K562 (cell line): ENCODE measurements around the gene LLCFC1. TPM values are rescaled to one million over a fixed set of nuclear protein-coding genes. Genes with fewer than 3 reads are reported as not detected.

ENCODE experiments used
- CAMTA2 ChIP-seq: fragments of 250-450 bp; sonication (Bioruptor Pico); conservative IDR thresholded peaks from 2 replicates; pipeline ENCODE4 v1.5.1; 2022
- CREB1 ChIP-seq, 2 experiments: sonication (generic) in 1 of 2; formaldehyde crosslinking in 1 of 2; IDR thresholded peaks; 2 replicates each; pipeline versions ENCODE4 v1.6.1 to v1.8.0; 2012 to 2022; ENCODE audit warnings: inconsistent platforms in 1 of 2, mild to moderate bottlenecking in 1 of 2, missing genetic modification reagents in 1 of 2, moderate library complexity in 1 of 2
- L3MBTL2 ChIP-seq: fragments of 450-650 bp; IDR thresholded peaks from 2 replicates; pipeline ENCODE4 v1.6.1; 2016; ENCODE audit warnings: mild to moderate bottlenecking, moderate library complexity
- MIER1 ChIP-seq: fragments of 450-650 bp; IDR thresholded peaks from 2 replicates; pipeline ENCODE4 v1.6.1; 2016; ENCODE audit warnings: antibody characterized with exemption, mild to moderate bottlenecking, low read depth
- NBN ChIP-seq: fragments of 450-650 bp; IDR thresholded peaks from 2 replicates; pipeline ENCODE4 v1.6.1; 2016; ENCODE audit warnings: low read depth, mild to moderate bottlenecking
- PRPF4 ChIP-seq: fragments of 200-400 bp; formaldehyde crosslinking; IDR thresholded peaks from one replicate; pipeline ENCODE4 v1.6.1; 2017; ENCODE audit warnings: low read length, low read depth, mild to moderate bottlenecking; ENCODE audit not compliant: insufficient read depth, poor library complexity, severe bottlenecking
- ZNF165 ChIP-seq: fragments of 250-450 bp; sonication (Bioruptor Pico); IDR thresholded peaks from 2 replicates; pipeline ENCODE4 v1.4.0; 2020; ENCODE audit warnings: borderline replicate concordance
- ZNF253 ChIP-seq: fragments of 250-450 bp; sonication (Bioruptor Pico); conservative IDR thresholded peaks from 2 replicates; pipeline ENCODE4 v1.6.1; 2021; ENCODE audit warnings: mild to moderate bottlenecking
- ZNF780A ChIP-seq: fragments of 250-450 bp; sonication (Bioruptor Pico); IDR thresholded peaks from 2 replicates; pipeline ENCODE4 v1.5.0; 2021; ENCODE audit warnings: mild to moderate bottlenecking
- ZZZ3 ChIP-seq: fragments of 450-650 bp; IDR thresholded peaks from 2 replicates; pipeline ENCODE4 v1.6.1; 2016; ENCODE audit warnings: antibody characterized with exemption, mild to moderate bottlenecking, moderate library complexity
- polyA plus RNA-seq, 8 experiments: library from polyadenylated mRNA; depleted of rRNA in 4 of 8; stranded (reverse) in 5 of 8; unstranded in 3 of 8; fragments of >200 nt; fragmentation: Nextera tagmentation in 2 of 8; fragmentation: Illumina TruSeq in 1 of 8; extraction: Ambion mirVana in 2 of 8; extraction: Trizol in 1 of 8; gene quantifications; 2 replicates each; pipeline versions ENCODE4 v1.2.1 to v1.2.3, GENCODE V29; 2011 to 2014; ENCODE audit warnings: inconsistent platforms in 1 of 8, missing spikeins in 1 of 8
- total RNA-seq, 7 experiments: library from RNA; depleted of rRNA in 6 of 7; stranded (reverse); fragments of >200 nt in 6 of 7; fragmentation: Illumina TruSeq in 2 of 7; extraction: Trizol in 2 of 7; gene quantifications; 2 replicates each; pipeline versions ENCODE4 v1.2.1 to v1.2.3, GENCODE V29; 2011 to 2021; ENCODE audit warnings: low replicate concordance in 1 of 7
- TF ChIP-seq, protein P1 (sequence below), 3 experiments: IDR thresholded peaks in 2 of 3; conservative IDR thresholded peaks in 1 of 3; 2 replicates each; pipeline ENCODE4 v1.5.1; 2011 to 2012; ENCODE audit warnings: low read length in 3 of 3, mild to moderate bottlenecking in 3 of 3, control low read depth in 2 of 3, improper control_type of control experiment in 1 of 3, inconsistent platforms in 1 of 3, low read depth in 1 of 3, mixed read lengths in 1 of 3, moderate library complexity in 1 of 3; ENCODE audit not compliant: insufficient read depth in 2 of 3
- TF ChIP-seq, protein P2 (sequence below), 2 experiments: fragments of 450-650 bp; formaldehyde crosslinking in 1 of 2; IDR thresholded peaks; 2 replicates each; pipeline versions ENCODE4 v1.4.0 to v1.6.1; 2014 to 2020; ENCODE audit warnings: mild to moderate bottlenecking in 2 of 2, borderline replicate concordance in 1 of 2, low read depth in 1 of 2
- TF ChIP-seq, protein P3 (sequence below): fragments of 450-650 bp; formaldehyde crosslinking; conservative IDR thresholded peaks from 2 replicates; pipeline ENCODE4 v1.4.0; 2022; ENCODE audit warnings: mild to moderate bottlenecking, missing genetic modification characterization

The LLCFC1 gene
- total and polyA plus RNA-seq, 9 of the 15 experiments (the other 6 are each of a cell fraction or from before 2014, with no cell fraction given) = not detected

DNA sequence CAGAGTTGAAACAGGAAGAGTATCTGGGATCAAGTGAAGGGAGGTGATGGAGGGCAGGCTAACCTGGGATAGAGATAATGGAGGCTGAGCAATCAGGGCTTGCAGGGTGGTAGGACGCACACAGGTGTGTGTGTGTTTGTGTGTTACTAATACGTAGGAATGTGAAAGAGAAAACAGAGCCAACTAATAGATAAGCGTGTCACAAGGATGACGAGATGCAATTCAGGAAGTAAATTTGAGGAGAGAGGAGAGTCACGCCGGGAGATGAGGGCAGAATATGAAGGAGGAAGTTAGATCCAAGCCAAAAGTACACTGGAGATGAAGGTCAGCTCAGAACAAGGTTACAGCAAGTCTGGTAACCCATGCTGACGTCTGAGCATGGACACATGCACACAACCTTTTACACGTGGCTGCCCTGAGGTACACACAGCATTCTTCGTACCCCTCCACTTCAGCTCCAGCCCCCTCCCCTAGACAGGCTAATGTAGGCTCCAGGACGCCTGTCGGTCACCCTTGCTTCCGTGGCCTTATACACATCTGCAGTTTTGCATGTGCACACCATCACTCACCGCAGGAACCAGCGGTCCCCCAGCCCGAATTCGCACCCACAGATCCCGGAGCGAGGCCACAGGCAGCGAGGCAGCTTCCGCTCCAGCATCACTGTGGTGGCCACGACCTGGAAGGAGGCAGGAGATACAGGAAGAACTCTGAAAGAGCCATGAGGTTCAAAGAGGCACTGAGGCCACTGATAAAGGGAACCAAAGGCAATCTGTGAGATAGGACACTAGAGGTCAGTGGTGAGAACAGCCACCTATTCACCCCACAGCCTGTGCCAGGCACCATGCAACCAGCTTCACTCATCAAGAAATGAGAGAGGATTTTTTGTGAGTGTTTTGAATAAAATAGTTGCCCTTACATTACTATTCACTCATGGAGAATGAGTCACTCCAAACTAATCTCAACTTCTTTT, 30.1 kb upstream of the LLCFC1 start (continued):
- no peak for TF ChIP-seq ZNF780A (CRISPR knock-in tag)
- TF ChIP-seq, protein P1, sequence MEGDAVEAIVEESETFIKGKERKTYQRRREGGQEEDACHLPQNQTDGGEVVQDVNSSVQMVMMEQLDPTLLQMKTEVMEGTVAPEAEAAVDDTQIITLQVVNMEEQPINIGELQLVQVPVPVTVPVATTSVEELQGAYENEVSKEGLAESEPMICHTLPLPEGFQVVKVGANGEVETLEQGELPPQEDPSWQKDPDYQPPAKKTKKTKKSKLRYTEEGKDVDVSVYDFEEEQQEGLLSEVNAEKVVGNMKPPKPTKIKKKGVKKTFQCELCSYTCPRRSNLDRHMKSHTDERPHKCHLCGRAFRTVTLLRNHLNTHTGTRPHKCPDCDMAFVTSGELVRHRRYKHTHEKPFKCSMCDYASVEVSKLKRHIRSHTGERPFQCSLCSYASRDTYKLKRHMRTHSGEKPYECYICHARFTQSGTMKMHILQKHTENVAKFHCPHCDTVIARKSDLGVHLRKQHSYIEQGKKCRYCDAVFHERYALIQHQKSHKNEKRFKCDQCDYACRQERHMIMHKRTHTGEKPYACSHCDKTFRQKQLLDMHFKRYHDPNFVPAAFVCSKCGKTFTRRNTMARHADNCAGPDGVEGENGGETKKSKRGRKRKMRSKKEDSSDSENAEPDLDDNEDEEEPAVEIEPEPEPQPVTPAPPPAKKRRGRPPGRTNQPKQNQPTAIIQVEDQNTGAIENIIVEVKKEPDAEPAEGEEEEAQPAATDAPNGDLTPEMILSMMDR (IDR thresholded peaks at IDR 0.05 in 2 of 3, conservative IDR thresholded peaks at IDR 0.05 in 1 of 3; ENCODE audit: insufficient read depth in 2 of 3, low read depth in 1 of 3, low read length in 3 of 3) = peak; percentile 64 to 73 (median 72)
- TF ChIP-seq PRPF4 = no peak
- 0 out of 2 replicates have a peak, but pooled peaks have one; percentile 20 for TF ChIP-seq L3MBTL2
- TF ChIP-seq MIER1 = no peak
- TF ChIP-seq NBN = no peak
- TF ChIP-seq CAMTA2 (CRISPR knock-in tag) = no peak
- TF ChIP-seq, protein P2, sequence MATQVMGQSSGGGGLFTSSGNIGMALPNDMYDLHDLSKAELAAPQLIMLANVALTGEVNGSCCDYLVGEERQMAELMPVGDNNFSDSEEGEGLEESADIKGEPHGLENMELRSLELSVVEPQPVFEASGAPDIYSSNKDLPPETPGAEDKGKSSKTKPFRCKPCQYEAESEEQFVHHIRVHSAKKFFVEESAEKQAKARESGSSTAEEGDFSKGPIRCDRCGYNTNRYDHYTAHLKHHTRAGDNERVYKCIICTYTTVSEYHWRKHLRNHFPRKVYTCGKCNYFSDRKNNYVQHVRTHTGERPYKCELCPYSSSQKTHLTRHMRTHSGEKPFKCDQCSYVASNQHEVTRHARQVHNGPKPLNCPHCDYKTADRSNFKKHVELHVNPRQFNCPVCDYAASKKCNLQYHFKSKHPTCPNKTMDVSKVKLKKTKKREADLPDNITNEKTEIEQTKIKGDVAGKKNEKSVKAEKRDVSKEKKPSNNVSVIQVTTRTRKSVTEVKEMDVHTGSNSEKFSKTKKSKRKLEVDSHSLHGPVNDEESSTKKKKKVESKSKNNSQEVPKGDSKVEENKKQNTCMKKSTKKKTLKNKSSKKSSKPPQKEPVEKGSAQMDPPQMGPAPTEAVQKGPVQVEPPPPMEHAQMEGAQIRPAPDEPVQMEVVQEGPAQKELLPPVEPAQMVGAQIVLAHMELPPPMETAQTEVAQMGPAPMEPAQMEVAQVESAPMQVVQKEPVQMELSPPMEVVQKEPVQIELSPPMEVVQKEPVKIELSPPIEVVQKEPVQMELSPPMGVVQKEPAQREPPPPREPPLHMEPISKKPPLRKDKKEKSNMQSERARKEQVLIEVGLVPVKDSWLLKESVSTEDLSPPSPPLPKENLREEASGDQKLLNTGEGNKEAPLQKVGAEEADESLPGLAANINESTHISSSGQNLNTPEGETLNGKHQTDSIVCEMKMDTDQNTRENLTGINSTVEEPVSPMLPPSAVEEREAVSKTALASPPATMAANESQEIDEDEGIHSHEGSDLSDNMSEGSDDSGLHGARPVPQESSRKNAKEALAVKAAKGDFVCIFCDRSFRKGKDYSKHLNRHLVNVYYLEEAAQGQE (IDR thresholded peaks at IDR 0.05; ENCODE audit: borderline replicate concordance) = peak; percentile 16; the same call in 1 of the 2 replicates
- TF ChIP-seq, protein P2 (CRISPR knock-in tag; IDR thresholded peaks at IDR 0.05; ENCODE audit: low read depth) = no peak
- no peak for TF ChIP-seq CREB1 (IDR thresholded peaks at IDR 0.05)
- 0 out of 2 replicates have a peak, but pooled peaks have one; percentile 10 for TF ChIP-seq CREB1 (CRISPR knock-in tag; IDR thresholded peaks at IDR 0.05)
- TF ChIP-seq ZNF165 (CRISPR knock-in tag) = no peak
- TF ChIP-seq, protein P3, sequence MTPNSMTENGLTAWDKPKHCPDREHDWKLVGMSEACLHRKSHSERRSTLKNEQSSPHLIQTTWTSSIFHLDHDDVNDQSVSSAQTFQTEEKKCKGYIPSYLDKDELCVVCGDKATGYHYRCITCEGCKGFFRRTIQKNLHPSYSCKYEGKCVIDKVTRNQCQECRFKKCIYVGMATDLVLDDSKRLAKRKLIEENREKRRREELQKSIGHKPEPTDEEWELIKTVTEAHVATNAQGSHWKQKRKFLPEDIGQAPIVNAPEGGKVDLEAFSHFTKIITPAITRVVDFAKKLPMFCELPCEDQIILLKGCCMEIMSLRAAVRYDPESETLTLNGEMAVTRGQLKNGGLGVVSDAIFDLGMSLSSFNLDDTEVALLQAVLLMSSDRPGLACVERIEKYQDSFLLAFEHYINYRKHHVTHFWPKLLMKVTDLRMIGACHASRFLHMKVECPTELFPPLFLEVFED (CRISPR knock-in tag) = no peak
- no peak for TF ChIP-seq ZZZ3
- TF ChIP-seq ZNF253 (CRISPR knock-in tag) = no peak
